Hematopoietic multipotent progenitor cell treated with erythropoietin and hydrocortisone succinate and interleukin-3 and kit ligand, for 17 days (in vitro differentiated cells): ENCODE measurements around the gene METTL6.
"Not testable (repeated sequence)": the region's sequence is repeated elsewhere in the genome, so short reads cannot be mapped to it uniquely, and the experiment has no call there.

Source experiments
- DNase-seq: peaks from one replicate; pipeline ENCODE4 v3.0.0-alpha.2; 2015; ENCODE audit warnings: low spot score

Gene METTL6

GRCh38 chr3:15368561-15369135 is 58.7 kb downstream of the METTL6 start:
- no peak for DNase-seq

GRCh38 chr3:15367059-15367458 is 60.3 kb downstream of the METTL6 start:
- DNase-seq = no peak

- not testable (repeated sequence) for DNase-seq
These were observed 63.3 kb downstream of the METTL6 start for GRCh38 chr3:15364078-15364477.

GRCh38 chr3:15361494-15362214 is 65.7 kb downstream of the METTL6 start:
- DNase-seq = no peak

- DNase-seq = no peak
These were observed 66.4 kb downstream of the METTL6 start for GRCh38 chr3:15360788-15361493.
